GM23338 (cell line): ENCODE data around the gene WNK2. TPM values are rescaled to one million over a fixed set of nuclear protein-coding genes. Genes with fewer than 3 reads are reported as not detected.
A peak's percentile ranks its signal among the peaks of the same experiment; 100 is the strongest.

Experiments
- ATAC-seq: fragments of 200-7000 bp; cut with Tn5 transposase; 3 replicates; pipeline ENCODE4 v1.9.1; 2020
- DNase-seq: peaks from one replicate; pipeline ENCODE4 v3.0.0-alpha.2; 2015; ENCODE audit warnings: low spot score
- H2AFZ ChIP-seq: fragments of 200-600 bp; sonication (generic); 2 replicates; pipeline ENCODE4 v1.8.0; 2016; ENCODE audit warnings: antibody characterized with exemption, mild to moderate bottlenecking, moderate library complexity
- H3F3A ChIP-seq: fragments of 200-600 bp; sonication (generic); replicated peaks from 2 replicates; pipeline ENCODE4 v1.8.0; 2017; ENCODE audit warnings: antibody characterized with exemption, mixed run types, low read depth
- H3K27ac ChIP-seq: fragments of 200-600 bp; sonication (generic); 2 replicates; pipeline ENCODE4 v1.6.1; 2016; ENCODE audit warnings: low read depth
- H3K27me3 ChIP-seq: fragments of 200-600 bp; sonication (generic); 2 replicates; pipeline ENCODE4 v1.8.0; 2016; ENCODE audit warnings: mild to moderate bottlenecking, mixed run types, moderate library complexity; ENCODE audit not compliant: insufficient read depth
- H3K36me3 ChIP-seq: fragments of 200-600 bp; sonication (generic); 2 replicates; pipeline ENCODE4 v1.8.0; 2016; ENCODE audit warnings: mild to moderate bottlenecking; ENCODE audit not compliant: insufficient read depth
- H3K4me1 ChIP-seq: fragments of 200-600 bp; sonication (generic); 2 replicates; pipeline ENCODE4 v1.8.0; 2016; ENCODE audit warnings: mild to moderate bottlenecking, moderate library complexity; ENCODE audit not compliant: insufficient read depth
- H3K4me2 ChIP-seq: fragments of 200-600 bp; sonication (generic); 2 replicates; pipeline ENCODE4 v1.7.1; 2017; ENCODE audit warnings: mixed run types
- H3K4me3 ChIP-seq: fragments of 200-600 bp; sonication (generic); 2 replicates; pipeline ENCODE4 v1.6.1; 2016; ENCODE audit warnings: mixed run types
- H3K79me2 ChIP-seq: fragments of 200-600 bp; sonication (generic); replicated peaks from 2 replicates; pipeline ENCODE4 v1.8.0; 2017; ENCODE audit warnings: mild to moderate bottlenecking; ENCODE audit not compliant: insufficient read depth
- H3K9me2 ChIP-seq: fragments of 200-600 bp; sonication (generic); 2 replicates; pipeline ENCODE4 v1.8.0; 2017; ENCODE audit not compliant: insufficient read depth
- H4K20me1 ChIP-seq: fragments of 200-600 bp; sonication (generic); replicated peaks from 2 replicates; pipeline ENCODE4 v1.8.0; 2017; ENCODE audit warnings: mild to moderate bottlenecking; ENCODE audit not compliant: insufficient read depth
- H3K27ac Mint-ChIP-seq: 2 replicates; pipeline ENCODE4 v1.8.0; 2020; ENCODE audit warnings: inconsistent platforms, mild to moderate bottlenecking, moderate library complexity, mixed read lengths
- H3K27me3 Mint-ChIP-seq: 3 replicates; pipeline ENCODE4 v1.8.0; 2022; ENCODE audit warnings: low read depth, mild to moderate bottlenecking, moderate library complexity, mixed read lengths, inconsistent platforms; ENCODE audit not compliant: insufficient read depth, poor library complexity
- H3K36me3 Mint-ChIP-seq: 3 replicates; pipeline ENCODE4 v1.8.0; 2021; ENCODE audit warnings: low read depth, mild to moderate bottlenecking, inconsistent platforms, moderate library complexity, mixed read lengths
- H3K4me1 Mint-ChIP-seq: 3 replicates; pipeline ENCODE4 v1.8.0; 2020; ENCODE audit warnings: mild to moderate bottlenecking, inconsistent platforms, mixed read lengths
- H3K4me3 Mint-ChIP-seq: 3 replicates; pipeline ENCODE4 v1.8.0; 2021; ENCODE audit warnings: moderate library complexity, mild to moderate bottlenecking, inconsistent platforms, mixed read lengths
- H3K9me3 Mint-ChIP-seq: 3 replicates; pipeline ENCODE4 v1.8.0; 2020; ENCODE audit warnings: moderate library complexity, mild to moderate bottlenecking, inconsistent platforms, mixed read lengths
- CTCF ChIP-seq, 2 experiments: fragments of 200-600 bp in 1 of 2; sonication (generic) in 1 of 2; conservative IDR thresholded peaks; 2 replicates each; pipeline versions ENCODE4 v1.5.1 to v1.6.1; 2016 to 2017; ENCODE audit warnings: antibody characterized with exemption in 2 of 2, low read depth in 2 of 2, mild to moderate bottlenecking in 2 of 2, moderate library complexity in 1 of 2
- EZH2 ChIP-seq: fragments of 200-600 bp; sonication (generic); IDR thresholded peaks from one replicate; pipeline ENCODE4 v1.8.0; 2017; ENCODE audit warnings: antibody characterized with exemption, mild to moderate bottlenecking, low read depth; ENCODE audit not compliant: unreplicated experiment
- EZH2phosphoT487 ChIP-seq: fragments of 200-600 bp; sonication (generic); IDR thresholded peaks from one replicate; pipeline ENCODE4 v1.8.1; 2018; ENCODE audit warnings: antibody characterized with exemption; ENCODE audit not compliant: unreplicated experiment
- NANOG ChIP-seq: IDR thresholded peaks from 2 replicates; pipeline ENCODE4 v1.6.1; 2016; ENCODE audit warnings: antibody characterized with exemption, borderline replicate concordance
- POLR2AphosphoS5 ChIP-seq: IDR thresholded peaks from 2 replicates; pipeline ENCODE4 v1.6.1; 2016; ENCODE audit warnings: antibody characterized with exemption, low read depth
- STAT1 ChIP-seq: IDR thresholded peaks from one replicate; pipeline ENCODE4 v1.6.1; 2016; ENCODE audit warnings: antibody characterized with exemption; ENCODE audit not compliant: unreplicated experiment
- ZNF114 ChIP-seq: fragments of 250-450 bp; sonication (Bioruptor Pico); IDR thresholded peaks from 2 replicates; pipeline ENCODE4 v1.5.0; 2020; ENCODE audit warnings: mild to moderate bottlenecking, moderate library complexity
- polyA plus RNA-seq: library from polyadenylated mRNA; unstranded; fragments of >200 nt; fragmentation: Nextera tagmentation; extraction: Ambion mirVana; gene quantifications from 2 replicates; pipeline ENCODE4 v1.2.1, GENCODE V29; 2016
- total RNA-seq: library from RNA; depleted of rRNA; stranded (reverse); fragments of >200 nt; shearing (Covaris generic); gene quantifications from 2 replicates; pipeline ENCODE4 v1.2.3, GENCODE V29; 2014
- TF ChIP-seq, protein P1 (sequence below): IDR thresholded peaks from one replicate; pipeline ENCODE4 v1.6.1; 2018; ENCODE audit warnings: antibody characterized with exemption; ENCODE audit not compliant: unreplicated experiment
- TF ChIP-seq, protein P2 (sequence below): fragments of 250-450 bp; sonication (Bioruptor Pico); IDR thresholded peaks from 2 replicates; pipeline ENCODE4 v1.5.0; 2020; ENCODE audit warnings: mild to moderate bottlenecking, moderate library complexity

Gene WNK2
- total and polyA plus RNA-seq, 2 experiments from 2014 or later: 56.4 to 102 TPM

DNA sequence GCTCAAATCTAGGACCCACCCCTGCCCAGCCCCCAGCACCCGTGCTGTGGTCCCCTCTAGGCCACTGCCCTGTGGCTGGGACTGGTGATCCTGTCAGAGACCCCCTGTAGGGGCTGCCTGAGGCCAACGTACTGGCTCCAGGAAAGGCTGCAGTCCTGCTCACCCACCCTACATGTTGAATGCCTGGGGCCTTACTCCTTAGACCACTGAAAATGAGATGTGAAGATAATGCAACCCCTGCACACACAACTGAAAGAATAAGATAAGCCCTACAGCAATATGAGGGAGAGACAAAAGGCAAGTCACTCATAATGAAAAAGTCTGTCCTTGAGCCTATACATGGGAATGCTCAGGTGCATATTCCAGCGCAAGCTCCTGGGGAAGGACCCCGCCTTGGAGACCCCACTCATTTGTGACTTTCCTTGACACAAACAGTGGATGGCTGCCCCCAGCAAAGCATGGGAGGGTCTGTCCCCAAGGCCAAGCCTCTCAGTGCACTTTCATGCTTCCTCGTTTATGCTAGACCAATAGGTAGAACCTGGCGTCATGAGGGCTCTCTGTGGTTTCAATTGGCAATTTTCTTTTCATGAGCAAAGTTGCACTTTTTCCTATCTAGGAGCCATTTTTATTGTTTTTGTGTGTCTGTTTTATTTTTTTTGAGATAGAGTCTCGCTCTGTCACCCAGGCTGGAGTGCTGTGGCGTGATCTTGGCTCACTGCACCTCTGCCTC, 12.5 kb upstream of the WNK2 start (continued):
- TF ChIP-seq, protein P1, sequence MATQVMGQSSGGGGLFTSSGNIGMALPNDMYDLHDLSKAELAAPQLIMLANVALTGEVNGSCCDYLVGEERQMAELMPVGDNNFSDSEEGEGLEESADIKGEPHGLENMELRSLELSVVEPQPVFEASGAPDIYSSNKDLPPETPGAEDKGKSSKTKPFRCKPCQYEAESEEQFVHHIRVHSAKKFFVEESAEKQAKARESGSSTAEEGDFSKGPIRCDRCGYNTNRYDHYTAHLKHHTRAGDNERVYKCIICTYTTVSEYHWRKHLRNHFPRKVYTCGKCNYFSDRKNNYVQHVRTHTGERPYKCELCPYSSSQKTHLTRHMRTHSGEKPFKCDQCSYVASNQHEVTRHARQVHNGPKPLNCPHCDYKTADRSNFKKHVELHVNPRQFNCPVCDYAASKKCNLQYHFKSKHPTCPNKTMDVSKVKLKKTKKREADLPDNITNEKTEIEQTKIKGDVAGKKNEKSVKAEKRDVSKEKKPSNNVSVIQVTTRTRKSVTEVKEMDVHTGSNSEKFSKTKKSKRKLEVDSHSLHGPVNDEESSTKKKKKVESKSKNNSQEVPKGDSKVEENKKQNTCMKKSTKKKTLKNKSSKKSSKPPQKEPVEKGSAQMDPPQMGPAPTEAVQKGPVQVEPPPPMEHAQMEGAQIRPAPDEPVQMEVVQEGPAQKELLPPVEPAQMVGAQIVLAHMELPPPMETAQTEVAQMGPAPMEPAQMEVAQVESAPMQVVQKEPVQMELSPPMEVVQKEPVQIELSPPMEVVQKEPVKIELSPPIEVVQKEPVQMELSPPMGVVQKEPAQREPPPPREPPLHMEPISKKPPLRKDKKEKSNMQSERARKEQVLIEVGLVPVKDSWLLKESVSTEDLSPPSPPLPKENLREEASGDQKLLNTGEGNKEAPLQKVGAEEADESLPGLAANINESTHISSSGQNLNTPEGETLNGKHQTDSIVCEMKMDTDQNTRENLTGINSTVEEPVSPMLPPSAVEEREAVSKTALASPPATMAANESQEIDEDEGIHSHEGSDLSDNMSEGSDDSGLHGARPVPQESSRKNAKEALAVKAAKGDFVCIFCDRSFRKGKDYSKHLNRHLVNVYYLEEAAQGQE: no peak
- no peak for TF ChIP-seq CTCF (conservative IDR thresholded peaks at IDR 0.05; ENCODE audit: low read depth in 2 of 2)
- no peak for TF ChIP-seq NANOG
- no peak for TF ChIP-seq EZH2

GRCh38 chr9:93172666-93173364, 11.1 kb upstream of the WNK2 start:
- no peaks in the 10 kb centered on the region for H3K4me1 ChIP-seq
- no peak for TF ChIP-seq ZNF114
- TF ChIP-seq, protein P2, sequence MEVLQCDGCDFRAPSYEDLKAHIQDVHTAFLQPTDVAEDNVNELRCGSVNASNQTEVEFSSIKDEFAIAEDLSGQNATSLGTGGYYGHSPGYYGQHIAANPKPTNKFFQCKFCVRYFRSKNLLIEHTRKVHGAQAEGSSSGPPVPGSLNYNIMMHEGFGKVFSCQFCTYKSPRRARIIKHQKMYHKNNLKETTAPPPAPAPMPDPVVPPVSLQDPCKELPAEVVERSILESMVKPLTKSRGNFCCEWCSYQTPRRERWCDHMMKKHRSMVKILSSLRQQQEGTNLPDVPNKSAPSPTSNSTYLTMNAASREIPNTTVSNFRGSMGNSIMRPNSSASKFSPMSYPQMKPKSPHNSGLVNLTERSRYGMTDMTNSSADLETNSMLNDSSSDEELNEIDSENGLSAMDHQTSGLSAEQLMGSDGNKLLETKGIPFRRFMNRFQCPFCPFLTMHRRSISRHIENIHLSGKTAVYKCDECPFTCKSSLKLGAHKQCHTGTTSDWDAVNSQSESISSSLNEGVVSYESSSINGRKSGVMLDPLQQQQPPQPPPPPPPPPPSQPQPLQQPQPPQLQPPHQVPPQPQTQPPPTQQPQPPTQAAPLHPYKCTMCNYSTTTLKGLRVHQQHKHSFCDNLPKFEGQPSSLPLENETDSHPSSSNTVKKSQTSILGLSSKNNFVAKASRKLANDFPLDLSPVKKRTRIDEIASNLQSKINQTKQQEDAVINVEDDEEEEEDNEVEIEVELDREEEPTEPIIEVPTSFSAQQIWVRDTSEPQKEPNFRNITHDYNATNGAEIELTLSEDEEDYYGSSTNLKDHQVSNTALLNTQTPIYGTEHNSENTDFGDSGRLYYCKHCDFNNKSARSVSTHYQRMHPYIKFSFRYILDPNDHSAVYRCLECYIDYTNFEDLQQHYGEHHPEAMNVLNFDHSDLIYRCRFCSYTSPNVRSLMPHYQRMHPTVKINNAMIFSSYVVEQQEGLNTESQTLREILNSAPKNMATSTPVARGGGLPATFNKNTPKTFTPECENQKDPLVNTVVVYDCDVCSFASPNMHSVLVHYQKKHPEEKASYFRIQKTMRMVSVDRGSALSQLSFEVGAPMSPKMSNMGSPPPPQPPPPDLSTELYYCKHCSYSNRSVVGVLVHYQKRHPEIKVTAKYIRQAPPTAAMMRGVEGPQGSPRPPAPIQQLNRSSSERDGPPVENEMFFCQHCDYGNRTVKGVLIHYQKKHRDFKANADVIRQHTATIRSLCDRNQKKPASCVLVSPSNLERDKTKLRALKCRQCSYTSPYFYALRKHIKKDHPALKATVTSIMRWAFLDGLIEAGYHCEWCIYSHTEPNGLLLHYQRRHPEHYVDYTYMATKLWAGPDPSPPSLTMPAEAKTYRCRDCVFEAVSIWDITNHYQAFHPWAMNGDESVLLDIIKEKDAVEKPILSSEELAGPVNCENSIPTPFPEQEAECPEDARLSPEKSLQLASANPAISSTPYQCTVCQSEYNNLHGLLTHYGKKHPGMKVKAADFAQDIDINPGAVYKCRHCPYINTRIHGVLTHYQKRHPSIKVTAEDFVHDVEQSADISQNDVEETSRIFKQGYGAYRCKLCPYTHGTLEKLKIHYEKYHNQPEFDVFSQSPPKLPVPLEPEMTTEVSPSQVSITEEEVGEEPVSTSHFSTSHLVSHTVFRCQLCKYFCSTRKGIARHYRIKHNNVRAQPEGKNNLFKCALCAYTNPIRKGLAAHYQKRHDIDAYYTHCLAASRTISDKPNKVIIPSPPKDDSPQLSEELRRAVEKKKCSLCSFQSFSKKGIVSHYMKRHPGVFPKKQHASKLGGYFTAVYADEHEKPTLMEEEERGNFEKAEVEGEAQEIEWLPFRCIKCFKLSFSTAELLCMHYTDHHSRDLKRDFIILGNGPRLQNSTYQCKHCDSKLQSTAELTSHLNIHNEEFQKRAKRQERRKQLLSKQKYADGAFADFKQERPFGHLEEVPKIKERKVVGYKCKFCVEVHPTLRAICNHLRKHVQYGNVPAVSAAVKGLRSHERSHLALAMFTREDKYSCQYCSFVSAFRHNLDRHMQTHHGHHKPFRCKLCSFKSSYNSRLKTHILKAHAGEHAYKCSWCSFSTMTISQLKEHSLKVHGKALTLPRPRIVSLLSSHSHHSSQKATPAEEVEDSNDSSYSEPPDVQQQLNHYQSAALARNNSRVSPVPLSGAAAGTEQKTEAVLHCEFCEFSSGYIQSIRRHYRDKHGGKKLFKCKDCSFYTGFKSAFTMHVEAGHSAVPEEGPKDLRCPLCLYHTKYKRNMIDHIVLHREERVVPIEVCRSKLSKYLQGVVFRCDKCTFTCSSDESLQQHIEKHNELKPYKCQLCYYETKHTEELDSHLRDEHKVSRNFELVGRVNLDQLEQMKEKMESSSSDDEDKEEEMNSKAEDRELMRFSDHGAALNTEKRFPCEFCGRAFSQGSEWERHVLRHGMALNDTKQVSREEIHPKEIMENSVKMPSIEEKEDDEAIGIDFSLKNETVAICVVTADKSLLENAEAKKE: no peak
- no peak for TF ChIP-seq POLR2AphosphoS5
- no peak for TF ChIP-seq EZH2phosphoT487
- no peak for TF ChIP-seq CTCF (conservative IDR thresholded peaks at IDR 0.05; ENCODE audit: low read depth in 2 of 2)
- TF ChIP-seq NANOG: no peak
- no peak for TF ChIP-seq STAT1

More at GRCh38 chr9:93172666-93173364, 11.1 kb upstream of the WNK2 start:
- no peak for ATAC-seq
- no peak overlapping the region for H3K4me3 ChIP-seq
- Mint-ChIP-seq H3K27ac (no peak overlapping the region), H3K4me1 (no peaks in the 10 kb centered on the region), H3K4me3 (no peak overlapping the region), H3K36me3 (no peaks in the 10 kb centered on the region), H3K9me3 (no peaks in the 10 kb centered on the region), H3K27me3 (peaks cover 8% of the 10 kb centered on the region)
- H3F3A ChIP-seq: no peaks in the 10 kb centered on the region
- H2AFZ ChIP-seq: peak overlapping the region; percentile 66
- H4K20me1 ChIP-seq: no peaks in the 10 kb centered on the region
- H3K79me2 ChIP-seq: no peaks in the 10 kb centered on the region
- H3K27ac ChIP-seq: no peak overlapping the region
- no peak for DNase-seq
- no peaks in the 10 kb centered on the region for H3K27me3 ChIP-seq
- no peaks in the 10 kb centered on the region for H3K9me2 ChIP-seq
- no peaks in the 10 kb centered on the region for H3K36me3 ChIP-seq
- H3K4me2 ChIP-seq: no peak overlapping the region
